Measurements from ENCODE around the gene NAGK.

- TF ChIP-seq CTCF (IDR thresholded peaks at IDR 0.05): no peak
- no peak for TF ChIP-seq POLR2A (IDR thresholded peaks at IDR 0.05)
Observed at GRCh38 chr2:71101656-71102055, 33.2 kb downstream of the NAGK start.

All from Peyer's patch (tissue), 4 donors.